Activated naive CD4-positive, alpha-beta T cell (primary cell): Measurements from ENCODE around the gene ADAMTSL4.

Source experiments
- DNase-seq, 4 experiments: peaks; one replicate each; lab custom pipeline; 2025; lab: John Stamatoyannopoulos, UW

ADAMTSL4 gene

GRCh38 chr1:150548632-150549495 is at the start of gene ADAMTSL4:
Gene ADAMTSL4 (plus strand): TSS chr1:150549408. CDS start chr1:150552289, 2,881 bp downstream.
- peak in 1 of 4 experiments; percentile 19 for DNase-seq

- no peak for DNase-seq
Observed at GRCh38 chr1:150505431-150505830, 43.8 kb upstream of the ADAMTSL4 start.

- no peak for DNase-seq
Observed at GRCh38 chr1:150507912-150508864, 41.0 kb upstream of the ADAMTSL4 start, which contains the start of gene ECM1. Gene ECM1 (plus strand): TSS chr1:150508109. CDS start chr1:150508210, 101 bp downstream.

GRCh38 chr1:150508982-150509381 is 40.2 kb upstream of the ADAMTSL4 start:
- DNase-seq = no peak

- DNase-seq = no peak
Observed at GRCh38 chr1:150511551-150511950, 37.7 kb upstream of the ADAMTSL4 start.

- DNase-seq = no peak
Observed at GRCh38 chr1:150511985-150512660, 37.1 kb upstream of the ADAMTSL4 start.

- DNase-seq = no peak
Observed at GRCh38 chr1:150512846-150513245, 36.4 kb upstream of the ADAMTSL4 start.

GRCh38 chr1:150513351-150513791 is 35.8 kb upstream of the ADAMTSL4 start:
- no peak for DNase-seq

GRCh38 chr1:150514260-150514659 is 34.9 kb upstream of the ADAMTSL4 start:
- no peak for DNase-seq

- DNase-seq = no peak
Observed at GRCh38 chr1:150514913-150515327, 34.3 kb upstream of the ADAMTSL4 start.

GRCh38 chr1:150515328-150516049 is 33.7 kb upstream of the ADAMTSL4 start, which contains the start of gene FALEC:
Gene FALEC (plus strand): TSS chr1:150515752.
- DNase-seq = peak; percentile 59 to 83 (median 68)

- DNase-seq = no peak
Observed at GRCh38 chr1:150516050-150516591, 33.1 kb upstream of the ADAMTSL4 start.

GRCh38 chr1:150516616-150517015 is 32.6 kb upstream of the ADAMTSL4 start:
- no peak for DNase-seq

GRCh38 chr1:150521196-150521968 is 27.8 kb upstream of the ADAMTSL4 start:
- DNase-seq = no peak

GRCh38 chr1:150525348-150525747 is 23.9 kb upstream of the ADAMTSL4 start:
- DNase-seq = no peak

GRCh38 chr1:150528196-150528595 is 21.0 kb upstream of the ADAMTSL4 start:
- no peak for DNase-seq

GRCh38 chr1:150529017-150529416 is 20.2 kb upstream of the ADAMTSL4 start:
- no peak for DNase-seq

- DNase-seq = no peak
Observed at GRCh38 chr1:150530491-150531159, 18.6 kb upstream of the ADAMTSL4 start.

- no peak for DNase-seq
Observed at GRCh38 chr1:150532860-150533259, 16.3 kb upstream of the ADAMTSL4 start.
